ENCODE data around the gene ITGA7.

ITGA7 gene

GRCh38 chr12:55642669-55643068 is 65.0 kb downstream of the ITGA7 start:
- DNase-seq (ENCODE audit: low read depth) = no peak

DNA sequence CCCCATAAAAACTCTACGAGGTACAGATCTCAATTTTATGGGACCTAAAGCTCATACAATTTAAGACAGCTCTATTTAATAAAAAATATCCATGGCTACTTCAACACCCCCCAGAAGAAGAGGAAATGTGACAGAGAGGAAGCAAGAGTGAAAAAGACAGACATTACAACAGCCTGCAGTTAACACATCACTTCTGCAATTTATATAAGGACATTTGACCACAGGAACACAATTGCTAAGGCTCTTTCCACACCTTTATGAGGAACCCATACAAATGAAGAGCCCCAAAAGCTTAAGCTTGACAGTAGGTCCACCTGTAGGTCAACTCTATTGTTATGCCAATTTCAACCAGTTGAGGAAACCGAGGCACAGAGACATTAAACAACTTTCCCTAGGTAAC is 65.4 kb downstream of the ITGA7 start:
- no peak for DNase-seq (ENCODE audit: low read depth)

DNA sequence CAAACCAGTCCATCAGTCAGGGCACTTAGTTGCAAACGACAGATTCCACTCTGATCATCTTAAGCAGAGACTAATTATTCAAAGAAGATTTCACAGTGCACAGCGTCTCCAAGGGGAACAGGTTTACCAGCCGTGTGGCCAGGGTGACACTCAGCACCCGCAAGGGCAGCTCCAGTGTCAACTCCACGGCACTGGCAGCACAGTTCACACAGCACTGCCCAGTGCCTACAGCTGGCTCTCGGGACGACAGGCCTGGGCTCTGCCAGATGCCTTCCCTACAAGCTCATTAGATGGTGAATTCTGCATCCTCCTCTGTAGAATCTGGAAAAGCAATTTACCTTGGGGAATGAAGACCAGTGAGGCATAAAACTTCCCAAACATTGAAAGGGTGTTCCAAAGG is 66.1 kb downstream of the ITGA7 start:
- no peak for DNase-seq (ENCODE audit: low read depth)

DNA sequence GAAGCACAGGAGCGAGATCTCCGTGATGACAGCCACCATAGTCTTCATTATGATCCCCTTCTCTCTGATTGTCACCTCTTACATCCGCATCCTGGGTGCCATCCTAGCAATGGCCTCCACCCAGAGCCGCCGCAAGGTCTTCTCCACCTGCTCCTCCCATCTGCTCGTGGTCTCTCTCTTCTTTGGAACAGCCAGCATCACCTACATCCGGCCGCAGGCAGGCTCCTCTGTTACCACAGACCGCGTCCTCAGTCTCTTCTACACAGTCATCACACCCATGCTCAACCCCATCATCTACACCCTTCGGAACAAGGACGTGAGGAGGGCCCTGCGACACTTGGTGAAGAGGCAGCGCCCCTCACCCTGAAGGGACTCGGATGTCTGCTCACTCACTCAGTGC is 70.2 kb downstream of the ITGA7 start:
- DNase-seq (ENCODE audit: low read depth) = no peak

DNA sequence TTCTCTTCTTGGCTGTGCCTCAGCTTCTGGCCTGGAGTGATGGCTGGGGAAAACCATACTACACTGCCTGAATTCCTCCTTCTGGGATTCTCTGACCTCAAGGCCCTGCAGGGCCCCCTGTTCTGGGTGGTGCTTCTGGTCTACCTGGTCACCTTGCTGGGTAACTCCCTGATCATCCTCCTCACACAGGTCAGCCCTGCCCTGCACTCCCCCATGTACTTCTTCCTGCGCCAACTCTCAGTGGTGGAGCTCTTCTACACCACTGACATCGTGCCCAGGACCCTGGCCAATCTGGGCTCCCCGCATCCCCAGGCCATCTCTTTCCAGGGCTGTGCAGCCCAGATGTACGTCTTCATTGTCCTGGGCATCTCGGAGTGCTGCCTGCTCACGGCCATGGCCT is 70.9 kb downstream of the ITGA7 start, which contains the start of gene OR10P1:
OR10P1 (plus strand) TSS at position 40 of the 400 bp plus-strand sequence; CDS start at position 40, 0 bp downstream.
- DNase-seq (ENCODE audit: low read depth) = no peak

DNA sequence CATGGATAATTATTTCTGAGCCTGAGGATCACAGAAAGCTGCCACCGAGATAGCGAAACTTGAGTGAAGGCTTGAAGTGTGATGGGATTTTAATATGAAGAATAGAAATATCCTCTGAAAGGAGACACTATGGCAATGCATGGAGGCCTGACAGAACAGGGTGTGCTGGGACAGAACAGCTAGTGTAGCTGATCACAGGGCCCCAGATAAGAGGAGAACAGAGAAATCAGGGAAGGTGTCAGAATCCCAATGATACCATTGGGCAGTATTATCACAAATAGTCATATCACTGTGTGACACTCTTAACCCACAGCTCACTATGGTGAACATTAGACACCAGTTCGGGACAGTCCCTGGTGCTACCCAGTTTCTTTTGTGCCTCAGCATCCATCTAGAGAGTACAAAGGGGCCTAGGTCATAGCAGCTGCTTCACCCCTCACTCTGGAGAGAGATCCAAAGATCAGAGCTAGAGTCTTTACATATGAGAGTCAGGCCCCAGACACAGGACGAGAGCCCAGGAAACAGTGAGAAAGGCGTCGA is 71.5 kb downstream of the ITGA7 start:
- no peak for DNase-seq (ENCODE audit: low read depth)

Measured in stimulated activated CD8-positive, alpha-beta memory T cell treated with anti-CD3 and anti-CD28 coated beads, Interleukin-15, amount 100 ng/mL, for 1 hour (primary cell).